Activated naive CD8-positive, alpha-beta T cell treated with anti-CD3 and anti-CD28 coated beads for 36 hours (primary cell): ENCODE results near the gene RND2. TPM values are rescaled to one million over a fixed set of nuclear protein-coding genes. Genes with fewer than 3 reads are reported as not detected.
"Not testable (repeated sequence)": the region's sequence is repeated elsewhere in the genome, so short reads cannot be mapped to it uniquely, and the experiment has no call there.

Source experiments
- DNase-seq: peaks from one replicate; pipeline ENCODE4 v3.0.0; 2021
- H3K27ac Mint-ChIP-seq: one replicate; pipeline ENCODE4 v1.8.0; 2022; ENCODE audit warnings: mild to moderate bottlenecking, moderate library complexity, mixed read lengths
- H3K27me3 Mint-ChIP-seq: one replicate; pipeline ENCODE4 v1.8.0; 2022; ENCODE audit warnings: mild to moderate bottlenecking, mixed read lengths
- H3K36me3 Mint-ChIP-seq: one replicate; pipeline ENCODE4 v1.8.0; 2021; ENCODE audit warnings: mild to moderate bottlenecking, mixed read lengths
- H3K4me1 Mint-ChIP-seq: one replicate; pipeline ENCODE4 v1.8.0; 2021; ENCODE audit warnings: mixed read lengths
- H3K4me3 Mint-ChIP-seq: one replicate; pipeline ENCODE4 v1.8.0; 2022; ENCODE audit warnings: mild to moderate bottlenecking, moderate library complexity, mixed read lengths
- H3K9me3 Mint-ChIP-seq: one replicate; pipeline ENCODE4 v1.8.0; 2022; ENCODE audit warnings: mixed read lengths
- total RNA-seq, 2 experiments: library from RNA; stranded (reverse); gene quantifications; one replicate each; pipeline ENCODE4 v1.2.3, GENCODE V29; 2021

RND2 gene, protein sequence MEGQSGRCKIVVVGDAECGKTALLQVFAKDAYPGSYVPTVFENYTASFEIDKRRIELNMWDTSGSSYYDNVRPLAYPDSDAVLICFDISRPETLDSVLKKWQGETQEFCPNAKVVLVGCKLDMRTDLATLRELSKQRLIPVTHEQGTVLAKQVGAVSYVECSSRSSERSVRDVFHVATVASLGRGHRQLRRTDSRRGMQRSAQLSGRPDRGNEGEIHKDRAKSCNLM
- total RNA-seq: not detected

DNA sequence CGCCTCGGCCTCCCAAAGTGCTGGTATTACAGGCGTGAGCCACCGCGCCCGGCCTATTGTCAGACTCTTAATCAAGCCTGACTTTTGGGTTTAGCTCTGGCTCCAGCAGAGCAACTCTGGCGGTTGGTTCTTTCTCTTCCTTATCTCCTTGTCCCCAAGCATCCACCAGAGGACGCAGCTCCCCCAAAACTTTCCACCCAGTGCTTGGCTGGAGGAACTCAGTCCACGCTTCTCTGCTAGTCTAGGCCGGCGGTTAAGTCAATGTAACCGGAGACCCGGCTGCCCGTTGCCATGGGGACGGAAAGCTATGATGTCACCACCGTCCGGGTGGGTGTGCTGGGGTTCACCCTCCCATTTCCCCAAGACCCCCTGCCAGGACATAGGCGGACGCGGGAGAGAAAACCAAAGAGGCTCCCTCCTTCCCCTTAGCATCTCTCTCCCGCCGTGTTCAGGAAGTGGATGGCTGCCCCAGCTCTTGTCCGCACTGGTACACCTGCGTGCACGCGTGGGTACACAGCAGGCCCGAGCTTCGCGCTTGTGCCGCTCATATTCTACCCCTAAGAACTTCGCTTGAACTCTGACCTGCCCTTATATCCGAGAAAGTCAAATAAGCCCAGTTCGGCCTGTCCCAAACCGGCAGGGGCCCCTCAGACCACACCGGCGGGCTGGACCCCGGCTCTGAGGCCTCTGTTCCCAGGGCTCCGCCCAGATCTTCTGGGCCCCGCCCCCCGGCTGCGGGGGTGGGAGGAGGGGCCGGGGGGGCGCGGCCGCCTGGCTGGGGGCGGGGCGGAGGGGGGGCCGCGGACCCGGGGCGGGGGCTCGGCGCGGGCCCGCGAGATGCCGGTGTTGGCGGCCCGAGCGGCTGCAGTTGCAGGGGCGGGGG is at the start of gene RND2:
Gene RND2, plus strand, starts transcription at position 825 of the 883 bp plus-strand sequence. CDS start 117 bp downstream, outside the sequence.
- Mint-ChIP-seq H3K27ac (peak within 1 kb of the TSS; percentile 58), H3K36me3 (no peaks in the 10 kb centered on the region), H3K27me3 (peaks cover 8% of the 10 kb centered on the region), H3K4me3 (peak within 1 kb of the TSS; percentile 81), H3K9me3 (no peaks in the 10 kb centered on the region), H3K4me1 (peaks cover 27% of the 10 kb centered on the region)
- DNase-seq: peak; percentile 85

DNA sequence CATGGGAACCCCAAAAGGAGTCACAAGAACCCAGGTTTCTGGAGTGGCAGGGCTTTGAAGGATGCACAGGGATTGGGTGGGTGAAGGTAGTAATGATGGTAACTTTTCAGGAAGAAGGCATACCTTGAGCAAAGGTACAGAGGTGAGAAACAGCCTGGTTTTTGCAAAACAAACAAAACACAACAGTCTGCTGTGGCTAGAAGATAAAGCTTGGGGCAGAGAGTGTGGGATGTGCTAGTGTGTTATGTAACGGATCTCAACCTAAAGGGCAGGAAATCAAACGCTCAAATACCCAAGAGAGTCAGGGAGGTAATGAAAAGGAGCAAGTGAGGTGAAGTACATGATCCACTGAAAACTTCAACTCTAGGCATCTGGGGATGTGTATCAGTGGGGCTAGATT is 49.8 kb upstream of the RND2 start:
- peaks cover 11% of the 10 kb centered on the region for H3K4me1 Mint-ChIP-seq
- DNase-seq: no peak
- H3K27ac Mint-ChIP-seq: no peak overlapping the region
- H3K4me3 Mint-ChIP-seq: no peak overlapping the region
- H3K36me3 Mint-ChIP-seq: no peaks in the 10 kb centered on the region
- no peaks in the 10 kb centered on the region for H3K27me3 Mint-ChIP-seq
- H3K9me3 Mint-ChIP-seq: no peaks in the 10 kb centered on the region

DNA sequence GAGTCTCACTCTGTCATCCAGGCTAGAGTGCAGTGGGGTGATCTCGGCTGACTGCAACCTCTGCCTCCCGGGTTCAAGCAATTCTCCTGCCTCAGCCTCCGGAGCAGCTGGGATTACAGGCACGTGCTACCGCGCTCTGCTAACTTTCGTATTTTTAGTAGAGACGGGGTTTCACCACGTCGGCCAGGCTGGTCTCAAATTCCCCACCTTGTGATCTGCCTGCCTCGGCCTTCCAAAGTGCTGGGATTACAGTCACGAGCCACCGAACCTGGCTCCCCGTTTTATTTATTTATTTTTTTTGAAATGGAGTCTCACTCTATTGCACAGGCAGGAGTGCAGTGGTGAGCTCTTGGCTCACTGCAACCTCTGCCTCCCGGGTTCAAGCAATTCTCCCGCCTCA is 49.3 kb upstream of the RND2 start:
- H3K27ac Mint-ChIP-seq: not testable (repeated sequence)

DNA sequence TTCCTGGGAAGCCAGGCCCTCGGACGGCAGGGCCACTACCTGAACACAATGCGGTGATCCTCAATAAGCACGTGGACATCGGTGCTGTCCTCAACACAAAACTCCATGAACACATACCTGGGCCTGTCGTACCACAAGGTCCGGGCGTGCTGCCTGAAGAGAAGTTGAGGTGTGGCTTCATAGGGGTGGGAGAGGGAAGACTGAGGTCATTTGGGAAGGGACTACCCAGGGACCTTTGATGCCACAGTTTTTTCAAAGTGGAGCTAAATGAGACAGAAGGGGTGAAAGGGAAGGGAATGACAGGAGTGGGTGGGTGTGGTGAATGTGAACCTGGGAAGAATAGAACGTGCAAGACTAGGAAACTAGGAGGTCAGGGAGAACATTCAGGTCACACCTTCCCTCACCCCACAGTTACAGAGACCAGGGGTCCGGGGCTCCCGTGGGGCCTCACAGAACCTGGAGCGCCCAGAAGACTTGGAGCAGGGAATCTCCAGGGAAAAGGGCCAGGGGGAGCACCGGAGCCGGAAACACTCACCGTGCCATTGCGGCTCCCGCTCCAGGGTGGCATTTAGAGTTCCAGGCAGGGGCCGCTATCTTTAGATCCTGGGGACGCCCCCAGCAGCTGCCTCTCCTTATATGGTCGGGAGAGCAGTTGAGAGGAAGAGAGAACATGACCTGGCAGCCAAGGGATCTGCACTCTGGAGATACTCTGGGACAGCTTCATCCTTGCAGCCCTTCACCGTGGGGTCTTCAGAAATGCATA is 45.3 kb upstream of the RND2 start, which contains the start of gene PTGES3L:
Gene PTGES3L, minus strand, starts transcription at position 570 of the 763 bp plus-strand sequence. Its CDS starts 27 bp downstream, at position 543.
- H3K9me3 Mint-ChIP-seq: no peaks in the 10 kb centered on the region
- H3K4me3 Mint-ChIP-seq: peak within 1 kb of the TSS; percentile 97
- DNase-seq: peak; percentile 49
- peaks cover 14% of the 10 kb centered on the region for H3K36me3 Mint-ChIP-seq
- H3K4me1 Mint-ChIP-seq: peaks cover 24% of the 10 kb centered on the region
- H3K27ac Mint-ChIP-seq: peak within 1 kb of the TSS; percentile 94
- no peaks in the 10 kb centered on the region for H3K27me3 Mint-ChIP-seq

More for the DNA sequence above, 49.3 kb upstream of the RND2 start:
- peaks cover 11% of the 10 kb centered on the region for H3K4me1 Mint-ChIP-seq
- not testable (repeated sequence) for H3K36me3 Mint-ChIP-seq, DNase-seq, H3K27me3 Mint-ChIP-seq, H3K4me3 Mint-ChIP-seq, H3K9me3 Mint-ChIP-seq

DNA sequence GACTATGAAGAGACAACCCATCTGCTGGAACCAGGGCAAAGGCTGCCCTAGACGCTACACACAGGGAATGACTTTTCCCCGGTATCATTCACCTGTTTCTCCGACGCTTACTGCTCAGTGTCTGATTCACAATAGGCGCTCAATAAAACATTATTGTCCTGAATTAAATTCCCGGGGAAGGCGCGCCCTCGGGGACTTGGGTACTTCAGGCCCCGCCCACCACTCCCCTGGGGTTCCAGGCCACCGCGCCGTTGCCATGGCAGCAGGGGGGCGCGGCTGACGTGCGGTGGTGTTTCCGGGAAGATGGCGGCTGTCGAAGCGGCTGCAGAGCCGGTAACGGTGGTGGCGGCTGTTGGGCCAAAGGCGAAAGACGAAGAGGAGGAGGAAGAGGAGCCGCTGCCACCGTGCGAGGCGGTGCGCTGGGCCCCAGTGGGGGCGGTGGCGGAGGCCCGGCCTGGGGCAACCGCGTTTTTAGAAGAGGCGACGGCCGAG is 44.7 kb upstream of the RND2 start, which contains the start of gene RUNDC1:
Gene RUNDC1, plus strand, starts transcription at position 292 of the 492 bp plus-strand sequence. Its CDS starts 12 bp downstream, at position 304.
- Mint-ChIP-seq H3K36me3 (peaks cover 17% of the 10 kb centered on the region), H3K27ac (peak within 1 kb of the TSS; percentile 94), H3K27me3 (no peaks in the 10 kb centered on the region), H3K9me3 (no peaks in the 10 kb centered on the region), H3K4me1 (peaks cover 24% of the 10 kb centered on the region), H3K4me3 (peak within 1 kb of the TSS; percentile 97)
- DNase-seq: peak; percentile 91

DNA sequence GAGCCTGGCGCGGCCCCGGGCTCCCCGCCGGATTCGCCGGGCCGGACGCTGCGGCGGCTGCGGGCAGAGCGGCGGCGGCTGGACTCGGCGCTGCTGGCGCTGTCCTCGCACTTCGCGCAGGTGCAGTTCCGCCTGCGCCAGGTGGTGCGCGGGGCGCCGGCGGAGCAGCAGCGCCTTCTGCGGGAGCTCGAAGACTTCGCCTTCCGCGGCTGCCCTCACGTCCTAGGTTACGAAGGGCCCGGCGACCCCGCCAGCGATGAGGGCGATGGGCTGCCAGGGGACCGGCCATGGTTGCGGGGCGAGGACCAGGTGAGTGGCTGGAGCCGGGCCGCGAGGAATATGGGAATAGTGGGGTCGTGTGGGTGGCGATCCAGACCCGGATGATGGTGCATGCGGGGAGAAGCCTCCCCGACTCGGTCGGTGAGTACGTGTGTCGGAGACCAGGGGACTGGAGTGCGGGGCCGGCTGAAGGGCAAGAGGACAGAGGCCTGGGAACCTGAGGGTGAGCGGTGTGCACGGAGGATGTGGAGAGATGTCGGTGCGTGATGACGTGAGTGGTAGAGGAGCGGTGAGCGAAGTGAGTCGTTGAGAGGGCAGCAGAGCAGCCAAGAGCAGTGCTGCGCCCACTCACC is 44.1 kb upstream of the RND2 start:
- Mint-ChIP-seq H3K36me3 (peaks cover 18% of the 10 kb centered on the region), H3K4me3 (peak overlapping the region; percentile 97), H3K27me3 (no peaks in the 10 kb centered on the region), H3K4me1 (peaks cover 26% of the 10 kb centered on the region), H3K9me3 (no peaks in the 10 kb centered on the region), H3K27ac (peak overlapping the region; percentile 91)
- DNase-seq: peak; percentile 77

DNA sequence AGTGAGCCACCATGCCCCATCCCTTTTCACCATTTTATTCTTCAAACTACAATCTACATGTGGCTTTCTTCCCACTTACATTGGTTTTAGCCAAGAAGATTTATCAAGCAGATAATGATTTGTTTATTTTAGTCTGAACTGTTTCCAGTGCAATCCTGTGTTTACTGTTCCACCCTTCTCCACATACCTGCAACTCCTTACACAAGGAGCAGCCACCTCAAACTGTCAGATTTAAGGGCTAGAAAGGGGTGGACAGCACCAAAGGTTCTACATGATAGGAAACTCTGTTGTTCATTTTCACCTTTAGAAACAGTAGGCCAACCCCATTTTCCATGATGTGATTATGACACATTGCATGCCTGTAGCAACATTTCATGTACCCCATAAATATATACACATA is 42.8 kb upstream of the RND2 start:
- H3K27me3 Mint-ChIP-seq: no peaks in the 10 kb centered on the region
- peaks cover 26% of the 10 kb centered on the region for H3K4me1 Mint-ChIP-seq
- peak overlapping the region; percentile 91 for H3K27ac Mint-ChIP-seq
- H3K9me3 Mint-ChIP-seq: no peaks in the 10 kb centered on the region
- DNase-seq: no peak
- peaks cover 21% of the 10 kb centered on the region for H3K36me3 Mint-ChIP-seq
- H3K4me3 Mint-ChIP-seq: peak overlapping the region; percentile 97

DNA sequence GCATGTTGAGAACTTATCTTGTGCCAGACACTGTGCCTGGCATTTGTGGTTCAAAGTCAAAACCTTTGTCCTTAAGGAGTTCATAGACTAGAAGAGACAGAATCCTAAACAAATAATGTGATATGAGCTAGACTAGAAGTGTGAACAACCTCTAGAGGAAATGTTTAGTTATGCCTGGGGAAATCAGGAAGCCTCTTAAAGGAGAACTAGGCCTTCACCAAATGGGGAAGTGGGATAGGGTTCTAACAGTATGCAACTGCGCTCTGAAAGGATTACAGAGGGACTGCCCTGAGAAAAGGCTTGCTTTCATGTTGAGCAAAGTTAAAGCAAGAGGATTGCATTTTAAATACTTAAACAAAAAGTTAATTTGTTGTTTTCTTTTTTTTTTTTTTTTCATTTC is 39.8 kb upstream of the RND2 start:
- Mint-ChIP-seq H3K36me3 (peaks cover 30% of the 10 kb centered on the region), H3K27me3 (no peaks in the 10 kb centered on the region), H3K9me3 (no peaks in the 10 kb centered on the region), H3K4me3 (no peak overlapping the region), H3K27ac (no peak overlapping the region), H3K4me1 (peaks cover 15% of the 10 kb centered on the region)
- DNase-seq: no peak

DNA sequence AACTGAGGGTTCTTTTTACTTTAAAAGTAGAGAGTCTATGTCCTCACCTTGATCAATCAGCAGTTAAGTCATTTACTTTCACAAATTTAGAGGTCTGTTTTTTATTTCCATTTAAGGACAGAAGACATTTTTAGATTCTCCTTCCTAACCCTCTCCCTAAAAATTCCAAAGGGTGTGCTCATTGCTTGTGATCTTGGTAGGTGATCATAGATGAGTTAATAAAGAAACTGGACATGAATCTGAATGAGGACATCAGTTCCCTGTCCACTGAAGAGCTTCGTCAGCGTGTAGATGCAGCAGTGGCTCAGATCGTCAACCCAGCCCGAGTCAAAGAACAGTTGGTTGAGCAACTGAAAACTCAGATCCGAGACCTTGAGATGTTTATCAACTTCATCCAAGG is 35.9 kb upstream of the RND2 start:
- peaks cover 16% of the 10 kb centered on the region for H3K36me3 Mint-ChIP-seq
- H3K27ac Mint-ChIP-seq: no peak overlapping the region
- no peak for DNase-seq
- no peak overlapping the region for H3K4me3 Mint-ChIP-seq
- H3K27me3 Mint-ChIP-seq: no peaks in the 10 kb centered on the region
- peaks cover 3% of the 10 kb centered on the region for H3K4me1 Mint-ChIP-seq
- H3K9me3 Mint-ChIP-seq: no peaks in the 10 kb centered on the region

DNA sequence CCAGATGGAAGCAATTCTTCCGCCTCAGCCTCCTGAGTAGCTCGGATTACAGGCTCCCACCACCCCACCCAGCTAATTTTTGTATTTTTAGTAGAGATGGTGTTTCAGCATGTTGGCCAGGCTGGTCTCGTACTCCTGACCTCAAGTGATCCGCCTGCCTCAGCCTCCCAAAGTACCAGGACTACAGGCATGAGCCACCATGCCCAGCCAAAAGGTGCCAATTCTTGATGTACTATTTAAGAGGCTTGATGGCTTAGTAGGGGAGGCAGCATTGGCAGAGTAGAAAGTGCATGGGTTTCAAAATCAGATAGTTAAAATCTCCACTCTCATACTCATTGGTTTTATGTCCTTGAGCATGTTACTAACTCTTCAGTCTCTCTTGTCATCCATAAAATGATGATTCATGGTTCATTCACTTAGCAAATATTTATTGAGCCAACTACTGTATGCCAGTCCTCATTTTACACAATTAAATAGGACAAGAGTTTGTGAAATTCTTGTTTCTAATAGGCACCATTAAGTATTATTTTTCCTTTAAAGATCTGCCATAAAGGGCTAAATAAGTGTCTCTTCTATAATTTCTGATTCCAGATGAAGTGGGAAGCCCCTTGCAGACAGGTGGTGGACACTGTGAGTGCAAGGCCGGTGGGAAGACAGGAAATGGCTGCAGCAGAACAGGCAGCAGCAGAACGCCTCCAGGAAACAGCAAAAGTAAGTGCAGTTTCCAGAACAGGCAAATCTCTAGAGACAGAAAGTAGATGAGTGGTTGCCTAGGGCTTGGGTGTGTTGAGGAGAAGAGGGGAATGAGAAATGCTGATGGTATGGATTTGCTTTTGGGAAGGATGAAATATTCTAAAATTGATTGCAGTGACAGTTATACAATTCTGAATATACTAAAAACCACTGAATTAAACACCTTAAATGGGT is 35.0 kb upstream of the RND2 start:
- H3K4me1 Mint-ChIP-seq: peaks cover 2% of the 10 kb centered on the region
- no peaks in the 10 kb centered on the region for H3K27me3 Mint-ChIP-seq
- H3K36me3 Mint-ChIP-seq: peaks cover 18% of the 10 kb centered on the region
- no peak for DNase-seq
- H3K27ac Mint-ChIP-seq: no peak overlapping the region
- no peak overlapping the region for H3K4me3 Mint-ChIP-seq
- no peaks in the 10 kb centered on the region for H3K9me3 Mint-ChIP-seq

DNA sequence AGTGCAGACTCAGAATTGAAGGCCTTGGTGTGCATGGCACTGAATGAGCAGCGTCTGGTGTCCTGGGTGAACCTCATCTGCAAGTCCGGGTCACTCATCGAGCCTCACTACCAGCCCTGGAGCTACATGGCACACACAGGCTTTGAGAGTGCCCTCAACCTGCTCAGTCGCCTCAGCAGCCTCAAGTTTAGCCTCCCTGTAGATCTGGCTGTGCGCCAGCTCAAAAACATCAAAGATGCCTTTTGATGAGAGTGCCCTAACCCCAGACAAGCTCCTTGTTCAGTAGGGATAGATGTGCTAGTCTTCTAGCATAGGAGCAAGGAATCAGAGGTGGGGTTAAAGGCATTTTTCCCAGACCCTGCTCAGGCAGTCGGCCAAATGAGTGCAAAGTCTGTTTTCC is 33.6 kb upstream of the RND2 start:
- H3K4me3 Mint-ChIP-seq: no peak overlapping the region
- H3K9me3 Mint-ChIP-seq: no peaks in the 10 kb centered on the region
- H3K27ac Mint-ChIP-seq: no peak overlapping the region
- no peaks in the 10 kb centered on the region for H3K27me3 Mint-ChIP-seq
- no peaks in the 10 kb centered on the region for H3K4me1 Mint-ChIP-seq
- no peak for DNase-seq
- H3K36me3 Mint-ChIP-seq: peaks cover 17% of the 10 kb centered on the region

DNA sequence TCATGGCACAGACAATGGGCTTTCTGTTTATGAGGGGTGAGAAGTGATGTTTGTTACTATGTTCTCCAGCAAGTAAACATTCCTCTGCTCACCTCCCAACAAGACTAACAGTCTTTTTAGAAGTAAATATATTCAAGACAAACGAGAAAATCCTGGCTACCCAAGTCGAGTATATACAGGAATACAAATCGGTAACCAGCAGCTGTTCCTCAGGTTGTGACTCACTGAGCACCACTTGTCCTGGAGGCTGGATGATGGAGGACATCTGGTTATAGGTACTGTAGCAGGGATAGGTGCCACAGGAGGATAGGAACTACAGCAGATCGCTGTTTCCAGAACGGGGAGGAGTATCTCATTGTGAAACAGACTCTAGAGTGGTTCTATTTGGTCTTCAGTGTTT is 32.2 kb upstream of the RND2 start:
- DNase-seq: no peak
- Mint-ChIP-seq H3K27ac (no peak overlapping the region), H3K36me3 (peaks cover 17% of the 10 kb centered on the region), H3K27me3 (no peaks in the 10 kb centered on the region), H3K4me1 (peaks cover 9% of the 10 kb centered on the region), H3K4me3 (no peak overlapping the region), H3K9me3 (no peaks in the 10 kb centered on the region)

DNA sequence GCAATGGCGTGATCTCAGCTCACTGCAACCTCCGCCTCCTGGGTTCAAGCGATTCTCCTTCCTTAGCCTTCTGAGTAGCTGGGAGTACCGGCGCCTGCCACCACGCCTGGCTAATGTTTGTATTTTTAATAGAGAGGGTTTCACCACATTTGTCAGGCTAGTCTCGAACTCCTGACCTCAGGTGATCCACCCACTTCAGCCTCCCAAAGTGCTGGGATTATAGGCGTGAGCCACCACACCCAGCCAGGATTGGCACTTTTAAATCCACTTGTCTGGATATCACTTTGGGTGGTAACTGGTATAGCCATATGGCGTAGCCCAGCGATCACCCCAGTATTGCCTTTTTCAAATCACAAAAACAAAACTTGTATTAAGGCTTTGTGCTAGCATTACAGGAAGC is 31.1 kb upstream of the RND2 start:
- H3K27ac Mint-ChIP-seq, H3K9me3 Mint-ChIP-seq, H3K4me3 Mint-ChIP-seq, H3K27me3 Mint-ChIP-seq, DNase-seq: not testable (repeated sequence)
- Mint-ChIP-seq H3K4me1 (peaks cover 10% of the 10 kb centered on the region), H3K36me3 (peaks cover 22% of the 10 kb centered on the region)
